ENCODE results near the gene PROM1.

- no peak for TF ChIP-seq CTCF (IDR thresholded peaks at IDR 0.05)
- no peak for TF ChIP-seq POLR2A (IDR thresholded peaks at IDR 0.05)
Observed at GRCh38 chr4:15934259-15934658, 149.6 kb downstream of the PROM1 start.
